Mesodermal cell (in vitro differentiated cells): ENCODE measurements around the gene LMAN2.
A peak's percentile ranks its signal among the peaks of the same experiment; 100 is the strongest.
"Not testable (repeated sequence)": the region's sequence is repeated elsewhere in the genome, so short reads cannot be mapped to it uniquely, and the experiment has no call there.

Source experiments
- H3K27ac ChIP-seq: 2 replicates; pipeline ENCODE4 v1.7.0; 2013; ENCODE audit warnings: mild to moderate bottlenecking, low read depth, low read length, moderate library complexity; ENCODE audit not compliant: severe bottlenecking
- H3K36me3 ChIP-seq: 2 replicates; pipeline ENCODE4 v1.7.1; 2013; ENCODE audit warnings: mild to moderate bottlenecking, low read length, moderate library complexity; ENCODE audit not compliant: control insufficient read depth, insufficient read depth
- H3K4me1 ChIP-seq: one replicate; pipeline ENCODE4 v1.7.1; 2013; ENCODE audit warnings: mild to moderate bottlenecking, low read length; ENCODE audit not compliant: insufficient read depth, control insufficient read depth, poor library complexity, severe bottlenecking
- H3K4me3 ChIP-seq: 2 replicates; pipeline ENCODE4 v1.7.0; 2013; ENCODE audit warnings: low read length, control low read depth, mild to moderate bottlenecking; ENCODE audit not compliant: insufficient read depth, poor library complexity, severe bottlenecking; ENCODE audit errors: extremely low read depth
- H3K9me3 ChIP-seq: 2 replicates; pipeline ENCODE4 v1.7.1; 2013; ENCODE audit warnings: mild to moderate bottlenecking, low read length, moderate library complexity; ENCODE audit not compliant: control insufficient read depth
- WGBS, 2 experiments: methylation state at CpG; one replicate each; pipeline ENCODE4 v1.1.5; 2013; ENCODE audit warnings: missing lambda C conversion rate in 2 of 2; ENCODE audit not compliant: insufficient coverage in 2 of 2; 5-methylcytosine and 5-hydroxymethylcytosine counted together

Gene LMAN2

GRCh38 chr5:177362610-177363507 lies 11.4 kb upstream of the LMAN2 start:
- Histone ChIP-seq H3K4me1 (peaks cover 19% of the 10 kb centered on the region), H3K9me3 (no peaks in the 10 kb centered on the region), H3K4me3 (peak overlapping the region; percentile 27), H3K27ac (no peak overlapping the region), H3K36me3 (no peaks in the 10 kb centered on the region)
- WGBS, 2 experiments = 9 to 15% methylated on average over 34 to 40 of the region's 59 CpGs

GRCh38 chr5:177362292-177362609 lies 10.8 kb upstream of the LMAN2 start:
- Histone ChIP-seq H3K27ac (no peak overlapping the region), H3K4me3 (no peak overlapping the region), H3K4me1 (peaks cover 24% of the 10 kb centered on the region), H3K9me3 (no peaks in the 10 kb centered on the region), H3K36me3 (no peaks in the 10 kb centered on the region)
- WGBS, 2 experiments = 70 to 75% methylated on average over 6 to 8 of the region's 8 CpGs

- Histone ChIP-seq H3K4me1 (peaks cover 24% of the 10 kb centered on the region), H3K4me3 (no peak overlapping the region), H3K36me3 (no peaks in the 10 kb centered on the region), H3K27ac (no peak overlapping the region), H3K9me3 (no peaks in the 10 kb centered on the region)
- 90 to 93% methylated on average over 4 to 6 of the region's 6 CpGs for WGBS, 2 experiments
Measured at GRCh38 chr5:177361418-177362291, 10.2 kb upstream of the LMAN2 start.

- not testable (repeated sequence) for H3K27ac ChIP-seq, H3K4me3 ChIP-seq, H3K9me3 ChIP-seq, H3K36me3 ChIP-seq
- H3K4me1 ChIP-seq = peaks cover 17% of the 10 kb centered on the region
- WGBS, 2 experiments = 96 to 100% methylated on average over 6 of the region's 7 CpGs
Measured at GRCh38 chr5:177360740-177361139, 9.3 kb upstream of the LMAN2 start.

GRCh38 chr5:177359860-177360259 lies 8.4 kb upstream of the LMAN2 start:
- Histone ChIP-seq H3K36me3 (no peaks in the 10 kb centered on the region), H3K4me3 (no peak overlapping the region), H3K4me1 (peaks cover 14% of the 10 kb centered on the region), H3K9me3 (peaks cover 3% of the 10 kb centered on the region), H3K27ac (no peak overlapping the region)
- 93 to 100% methylated on average over 1 to 3 of the region's 3 CpGs for WGBS, 2 experiments

GRCh38 chr5:177359451-177359851 lies 8.0 kb upstream of the LMAN2 start:
- 88 to 100% methylated on average over 4 to 5 of the region's 6 CpGs for WGBS, 2 experiments

GRCh38 chr5:177358370-177358819 lies 6.9 kb upstream of the LMAN2 start:
- WGBS, 2 experiments = 83 to 85% methylated on average over 5 of the region's 5 CpGs
- no peaks in the 10 kb centered on the region for H3K36me3 ChIP-seq
- H3K4me3 ChIP-seq = no peak overlapping the region
- H3K9me3 ChIP-seq = peaks cover 3% of the 10 kb centered on the region
- peaks cover 9% of the 10 kb centered on the region for H3K4me1 ChIP-seq
- H3K27ac ChIP-seq = no peak overlapping the region

More at GRCh38 chr5:177359451-177359851, 8.0 kb upstream of the LMAN2 start:
- no peaks in the 10 kb centered on the region for H3K36me3 ChIP-seq
- peaks cover 3% of the 10 kb centered on the region for H3K9me3 ChIP-seq
- peaks cover 14% of the 10 kb centered on the region for H3K4me1 ChIP-seq
- no peak overlapping the region for H3K27ac ChIP-seq
- no peak overlapping the region for H3K4me3 ChIP-seq

- WGBS, 2 experiments = 85% methylated on average over 28 to 32 of the region's 37 CpGs
- Histone ChIP-seq H3K36me3 (no peaks in the 10 kb centered on the region), H3K4me3 (no peak within 1 kb of the TSS), H3K9me3 (peaks cover 3% of the 10 kb centered on the region), H3K27ac (no peak within 1 kb of the TSS), H3K4me1 (peaks cover 9% of the 10 kb centered on the region)
Measured at GRCh38 chr5:177357459-177358351, 6.2 kb upstream of the LMAN2 start, which contains the start of gene RGS14. TSS of gene RGS14 (plus strand) at chr5:177357924. CDS start at chr5:177358025, 101 bp downstream.

- Histone ChIP-seq H3K36me3 (no peaks in the 10 kb centered on the region), H3K27ac (no peak overlapping the region), H3K4me1 (peaks cover 9% of the 10 kb centered on the region), H3K9me3 (peaks cover 3% of the 10 kb centered on the region), H3K4me3 (no peak overlapping the region)
- 90 to 95% methylated on average over 4 to 5 of the region's 5 CpGs for WGBS, 2 experiments
Measured at GRCh38 chr5:177357146-177357458, 5.6 kb upstream of the LMAN2 start.

- no peak overlapping the region for H3K27ac ChIP-seq
- 86 to 92% methylated on average over 2 of the region's 3 CpGs for WGBS, 2 experiments
- H3K4me3 ChIP-seq = no peak overlapping the region
- no peaks in the 10 kb centered on the region for H3K36me3 ChIP-seq
- H3K9me3 ChIP-seq = peaks cover 3% of the 10 kb centered on the region
- peaks cover 9% of the 10 kb centered on the region for H3K4me1 ChIP-seq
Measured at GRCh38 chr5:177356746-177357145, 5.3 kb upstream of the LMAN2 start.
